Fibroblast of pulmonary artery (primary cell): ENCODE measurements around the gene KCNA10.

ENCODE experiments used
- DNase-seq: peaks from one replicate; pipeline ENCODE4 v3.0.0-alpha.2; 2010; ENCODE audit warnings: low read depth
- H3K4me3 ChIP-seq: replicated peaks from 2 replicates; pipeline ENCODE4 v1.5.1; 2011; ENCODE audit warnings: low read depth, mild to moderate bottlenecking, control low read depth, low read length, moderate library complexity
- CTCF ChIP-seq: IDR thresholded peaks from 2 replicates; pipeline ENCODE4 v1.5.1; 2011; ENCODE audit warnings: mild to moderate bottlenecking, control low read depth, low read length, inconsistent platforms; ENCODE audit errors: missing control alignments

Gene KCNA10

GRCh38 chr1:110493059-110493699 is 25.8 kb downstream of the KCNA10 start:
- no peak for DNase-seq

GRCh38 chr1:110492573-110492972 is 26.4 kb downstream of the KCNA10 start:
- TF ChIP-seq CTCF: no peak
- no peak for DNase-seq
- no peak overlapping the region for H3K4me3 ChIP-seq

More at GRCh38 chr1:110493059-110493699, 25.8 kb downstream of the KCNA10 start:
- H3K4me3 ChIP-seq: no peak overlapping the region
- no peak for TF ChIP-seq CTCF

DNA sequence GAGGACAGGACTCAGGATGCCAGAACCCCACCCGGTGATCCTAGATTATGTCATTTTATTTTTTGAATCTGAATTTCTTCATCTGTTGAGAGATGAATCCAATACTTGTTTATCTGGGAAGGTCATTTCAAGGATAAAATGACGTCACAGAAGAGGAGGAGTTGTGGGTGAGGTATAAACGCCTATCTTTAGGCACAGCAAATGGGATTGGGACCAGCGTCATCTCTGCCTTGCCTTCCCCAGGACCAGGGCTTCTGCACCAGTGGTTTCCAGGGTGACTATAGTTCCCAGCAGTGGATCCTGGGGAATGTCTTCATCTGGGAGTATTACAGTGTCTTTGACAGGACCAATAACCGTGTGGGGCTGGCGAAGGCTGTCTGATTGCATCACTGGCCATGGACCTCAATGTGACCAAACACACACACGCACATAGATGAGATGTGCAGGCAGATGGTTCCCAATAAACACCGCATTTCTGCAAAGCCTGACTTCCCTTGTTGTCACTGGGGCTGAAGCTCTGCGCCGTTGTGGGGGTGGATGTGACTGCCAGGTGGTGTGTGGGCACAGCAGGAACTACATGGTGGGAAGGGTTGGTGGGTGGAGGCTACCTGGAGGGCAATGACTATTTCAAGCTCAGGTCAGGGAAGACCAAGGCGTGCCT is 28.1 kb downstream of the KCNA10 start:
- no peak for DNase-seq
- TF ChIP-seq CTCF: no peak
- H3K4me3 ChIP-seq: no peak overlapping the region

- DNase-seq: no peak
- TF ChIP-seq CTCF: no peak
- no peak overlapping the region for H3K4me3 ChIP-seq
Observed at GRCh38 chr1:110489973-110490542, 28.9 kb downstream of the KCNA10 start.

GRCh38 chr1:110489406-110489805 is 29.6 kb downstream of the KCNA10 start:
- H3K4me3 ChIP-seq: no peak overlapping the region
- no peak for DNase-seq
- no peak for TF ChIP-seq CTCF

GRCh38 chr1:110488867-110489266 is 30.1 kb downstream of the KCNA10 start:
- no peak for TF ChIP-seq CTCF
- DNase-seq: no peak
- no peak overlapping the region for H3K4me3 ChIP-seq
